Measurements from ENCODE around the gene SIVA1. TPM values are rescaled to one million over a fixed set of nuclear protein-coding genes. Genes with fewer than 3 reads are reported as not detected.

Gene SIVA1
- total and polyA plus RNA-seq, 2 of the 8 experiments (the other 6 are each of a cell fraction or from before 2014, with no cell fraction given) = 123 to 589 TPM

GRCh38 chr14:104773505-104774452 is 20.8 kb downstream of the SIVA1 start (continued):
- TF ChIP-seq JUN (IDR thresholded peaks at IDR 0.05; ENCODE audit: low read depth, low read length) (no peak), TCF12 (IDR thresholded peaks at IDR 0.05; ENCODE audit: low read depth, low read length) (no peak)
